ENCODE measurements around the gene IFT81.
A peak's percentile ranks its signal among the peaks of the same experiment; 100 is the strongest.

IFT81 gene

GRCh38 chr12:110159671-110160245 lies 35.6 kb downstream of the IFT81 start:
- no peaks in the 10 kb centered on the region for H3K27me3 ChIP-seq (ENCODE audit: low read depth, low read length)
- H4K20me1 ChIP-seq (ENCODE audit: insufficient read depth, low read length) = no peaks in the 10 kb centered on the region
- H3K9ac ChIP-seq (ENCODE audit: low read length) = no peak overlapping the region
- no peaks in the 10 kb centered on the region for H3K4me1 ChIP-seq (ENCODE audit: low read length)
- TF ChIP-seq EZH2phosphoT487 (IDR thresholded peaks at IDR 0.05; ENCODE audit: low read depth) (no peak), CTCF (IDR thresholded peaks at IDR 0.05; ENCODE audit: low read depth, low read length) (no peak)
- no peaks in the 10 kb centered on the region for H3K79me2 ChIP-seq (ENCODE audit: low read length)
- H3K4me3 ChIP-seq (ENCODE audit: low read length) = no peak overlapping the region
- no peak overlapping the region for H3K4me2 ChIP-seq (ENCODE audit: low read length)
- H3K27ac ChIP-seq (ENCODE audit: low read length) = no peak overlapping the region
- H3K9me3 ChIP-seq (ENCODE audit: insufficient read depth, low read length) = peaks cover 3% of the 10 kb centered on the region; the same call in 1 of the 2 replicates
- peaks cover 21% of the 10 kb centered on the region for H3K36me3 ChIP-seq (replicated peaks; ENCODE audit: low read depth, low read length)
- no peak overlapping the region for H2AFZ ChIP-seq (ENCODE audit: low read depth, low read length)

GRCh38 chr12:110165540-110166159 lies 41.5 kb downstream of the IFT81 start:
- H3K4me1 ChIP-seq (ENCODE audit: low read length) = peaks cover 11% of the 10 kb centered on the region
- H3K27ac ChIP-seq (ENCODE audit: low read length) = no peak overlapping the region
- no peak overlapping the region for H3K9ac ChIP-seq (ENCODE audit: low read length)
- H2AFZ ChIP-seq (ENCODE audit: low read depth, low read length) = no peak overlapping the region
- peak overlapping the region; percentile 42 for H3K4me2 ChIP-seq (ENCODE audit: low read length)
- no peaks in the 10 kb centered on the region for H3K79me2 ChIP-seq (ENCODE audit: low read length)
- TF ChIP-seq CTCF (IDR thresholded peaks at IDR 0.05; ENCODE audit: low read depth, low read length) = no peak
- no peaks in the 10 kb centered on the region for H3K27me3 ChIP-seq (ENCODE audit: low read depth, low read length)
- no peaks in the 10 kb centered on the region for H3K36me3 ChIP-seq (replicated peaks; ENCODE audit: low read depth, low read length)
- no peaks in the 10 kb centered on the region for H4K20me1 ChIP-seq (ENCODE audit: insufficient read depth, low read length)
- H3K4me3 ChIP-seq (ENCODE audit: low read length) = no peak overlapping the region
- no peaks in the 10 kb centered on the region for H3K9me3 ChIP-seq (ENCODE audit: insufficient read depth, low read length)

GRCh38 chr12:110168732-110169455 lies 44.7 kb downstream of the IFT81 start:
- Histone ChIP-seq H3K79me2 (ENCODE audit: low read length) (no peaks in the 10 kb centered on the region), H3K4me2 (ENCODE audit: low read length) (no peak overlapping the region), H3K27me3 (ENCODE audit: low read depth, low read length) (no peaks in the 10 kb centered on the region), H3K4me1 (ENCODE audit: low read length) (peaks cover 11% of the 10 kb centered on the region), H3K4me3 (ENCODE audit: low read length) (no peak overlapping the region), H3K36me3 (replicated peaks; ENCODE audit: low read depth, low read length) (no peaks in the 10 kb centered on the region), H3K9ac (ENCODE audit: low read length) (no peak overlapping the region), H3K27ac (ENCODE audit: low read length) (no peak overlapping the region), H3K9me3 (ENCODE audit: insufficient read depth, low read length) (no peaks in the 10 kb centered on the region), H2AFZ (ENCODE audit: low read depth, low read length) (no peak overlapping the region), H4K20me1 (ENCODE audit: insufficient read depth, low read length) (no peaks in the 10 kb centered on the region)
- TF ChIP-seq EZH2phosphoT487 (IDR thresholded peaks at IDR 0.05; ENCODE audit: low read depth) (no peak), CTCF (IDR thresholded peaks at IDR 0.05; ENCODE audit: low read depth, low read length) (no peak)

GRCh38 chr12:110170535-110171185 lies 46.5 kb downstream of the IFT81 start:
- no peak for TF ChIP-seq EZH2phosphoT487 (IDR thresholded peaks at IDR 0.05; ENCODE audit: low read depth)
- TF ChIP-seq CTCF (IDR thresholded peaks at IDR 0.05; ENCODE audit: low read depth, low read length) = no peak
- no peak overlapping the region for H3K9ac ChIP-seq (ENCODE audit: low read length)
- H3K36me3 ChIP-seq (replicated peaks; ENCODE audit: low read depth, low read length) = no peaks in the 10 kb centered on the region
- no peak overlapping the region for H2AFZ ChIP-seq (ENCODE audit: low read depth, low read length)
- no peak overlapping the region for H3K27ac ChIP-seq (ENCODE audit: low read length)
- peaks cover 6% of the 10 kb centered on the region for H3K4me1 ChIP-seq (ENCODE audit: low read length)
- no peak overlapping the region for H3K4me3 ChIP-seq (ENCODE audit: low read length)
- H3K27me3 ChIP-seq (ENCODE audit: low read depth, low read length) = no peaks in the 10 kb centered on the region
- H3K79me2 ChIP-seq (ENCODE audit: low read length) = no peaks in the 10 kb centered on the region
- H4K20me1 ChIP-seq (ENCODE audit: insufficient read depth, low read length) = no peaks in the 10 kb centered on the region
- H3K4me2 ChIP-seq (ENCODE audit: low read length) = no peak overlapping the region
- H3K9me3 ChIP-seq (ENCODE audit: insufficient read depth, low read length) = no peaks in the 10 kb centered on the region
